Ramos (cell line): ENCODE measurements around the gene SNX8.
"Not testable (repeated sequence)": the region's sequence is repeated elsewhere in the genome, so short reads cannot be mapped to it uniquely, and the experiment has no call there.

Source experiments
- in situ Hi-C: fragments of 300-500 bp; cut with MboI; formaldehyde crosslinking; loops from one replicate; pipeline ENCODE4 v1.14.3; 2022; ENCODE audit warnings: low sequenced_read_pairs; ENCODE audit not compliant: unreplicated experiment

Gene SNX8

GRCh38 chr7:2331707-2332106 lies 17.5 kb upstream of the SNX8 start:
- in situ Hi-C loops = loop anchor here (25.0 kb wide), 2 partner anchors 669 to 744 kb away; partner anchors contain the start of gene ELFN1

- in situ Hi-C loops = loop anchor here (25.0 kb wide), 2 partner anchors 668 to 743 kb away; partner anchors contain the start of gene ELFN1
Measured at GRCh38 chr7:2330493-2330892, 16.3 kb upstream of the SNX8 start.

GRCh38 chr7:2326951-2327350 lies 12.7 kb upstream of the SNX8 start:
- in situ Hi-C loops = loop anchor here (25.0 kb wide), 2 partner anchors 665 to 740 kb away; partner anchors contain the start of gene ELFN1

GRCh38 chr7:2325162-2325561 lies 10.9 kb upstream of the SNX8 start:
- in situ Hi-C loops = loop anchor here (25.0 kb wide), 2 partner anchors 663 to 738 kb away; partner anchors contain the start of gene ELFN1

- in situ Hi-C loops = no loop called here
Measured at GRCh38 chr7:2321020-2321419, 6.8 kb upstream of the SNX8 start.

- in situ Hi-C loops = no loop called here
Measured at GRCh38 chr7:2317556-2318293, 3.5 kb upstream of the SNX8 start.

- in situ Hi-C loops = no loop called here
Measured at GRCh38 chr7:2316578-2316977, 2.3 kb upstream of the SNX8 start.

- in situ Hi-C loops = no loop called here
Measured at GRCh38 chr7:2315787-2316186, 1.5 kb upstream of the SNX8 start.

GRCh38 chr7:2314956-2315530 lies 802 bp upstream of the SNX8 start:
- in situ Hi-C loops = not testable (repeated sequence)

- in situ Hi-C loops = no loop called here
Measured at GRCh38 chr7:2313450-2314208, 612 bp downstream of the SNX8 start.

GRCh38 chr7:2312267-2312929 lies 1.8 kb downstream of the SNX8 start:
- in situ Hi-C loops = no loop called here

- in situ Hi-C loops = no loop called here
Measured at GRCh38 chr7:2309889-2310331, 4.3 kb downstream of the SNX8 start.

- in situ Hi-C loops = no loop called here
Measured at GRCh38 chr7:2307690-2308107, 6.5 kb downstream of the SNX8 start.

GRCh38 chr7:2306688-2307087 lies 7.6 kb downstream of the SNX8 start:
- in situ Hi-C loops = no loop called here

- in situ Hi-C loops = not testable (repeated sequence)
Measured at GRCh38 chr7:2305258-2305657, 9.0 kb downstream of the SNX8 start.

- in situ Hi-C loops = not testable (repeated sequence)
Measured at GRCh38 chr7:2303520-2303919, 10.7 kb downstream of the SNX8 start.

GRCh38 chr7:2302743-2303397 lies 11.4 kb downstream of the SNX8 start:
- in situ Hi-C loops = not testable (repeated sequence)

GRCh38 chr7:2301511-2301863 lies 12.8 kb downstream of the SNX8 start:
- in situ Hi-C loops = no loop called here

- in situ Hi-C loops = no loop called here
Measured at GRCh38 chr7:2299870-2300512, 14.2 kb downstream of the SNX8 start.
